ENCODE data around the gene ALDH5A1.
"Not testable (repeated sequence)": the region's sequence is repeated elsewhere in the genome, so short reads cannot be mapped to it uniquely, and the experiment has no call there.

Gene ALDH5A1

GRCh38 chr6:24489470-24489869 is 5.3 kb upstream of the ALDH5A1 start, which contains the start of gene GPLD1:
GPLD1 (minus strand) TSS chr6:24489578; CDS start chr6:24489511, 67 bp downstream.
- no peak for DNase-seq

GRCh38 chr6:24489881-24490280 is 4.9 kb upstream of the ALDH5A1 start:
- peak; percentile 15 for DNase-seq

GRCh38 chr6:24490948-24491347 is 3.8 kb upstream of the ALDH5A1 start:
- no peak for DNase-seq

- no peak for DNase-seq
Measured at GRCh38 chr6:24492475-24492874, 2.3 kb upstream of the ALDH5A1 start.

DNA sequence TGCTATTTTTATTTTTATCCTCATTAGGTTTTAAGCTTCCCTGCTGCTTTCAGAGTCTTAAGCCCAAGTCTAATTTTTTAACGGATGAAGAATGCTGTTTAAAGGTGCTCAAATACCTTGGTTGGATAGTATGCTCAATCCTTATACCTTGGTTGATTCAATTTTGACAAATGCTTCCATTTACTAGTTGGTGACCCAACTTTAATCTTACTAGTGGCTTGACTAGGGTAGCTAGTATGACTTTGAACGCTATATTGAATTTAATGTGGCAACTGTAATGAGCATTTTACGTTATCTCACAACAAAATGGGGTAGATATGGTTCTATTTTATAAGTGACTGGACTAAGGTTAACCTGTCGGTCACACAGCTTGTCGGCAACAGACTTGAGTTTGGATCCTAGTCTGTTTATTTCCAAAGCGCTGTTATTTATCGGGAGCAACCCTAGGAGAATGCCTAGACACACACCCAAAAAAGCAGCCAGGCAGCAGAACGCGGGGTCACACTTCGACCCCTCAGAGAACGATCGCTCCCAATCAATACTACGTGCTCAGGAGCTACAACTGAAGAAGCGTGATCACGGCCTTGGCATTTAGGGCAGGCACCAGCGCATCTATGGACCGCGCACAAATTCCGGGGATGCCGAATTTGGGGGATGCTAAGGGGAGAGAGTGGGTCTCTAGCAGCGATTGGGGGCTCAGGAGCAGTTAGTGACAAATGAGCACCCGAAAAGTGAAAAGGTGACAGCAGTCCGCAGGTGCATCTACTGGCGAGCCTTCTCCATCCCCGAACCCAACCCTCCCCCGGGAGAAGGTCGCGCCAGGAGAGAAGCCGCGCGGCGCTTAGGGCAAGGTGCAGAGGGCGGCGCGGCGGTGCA is 586 bp upstream of the ALDH5A1 start:
- DNase-seq, result no peak

DNA sequence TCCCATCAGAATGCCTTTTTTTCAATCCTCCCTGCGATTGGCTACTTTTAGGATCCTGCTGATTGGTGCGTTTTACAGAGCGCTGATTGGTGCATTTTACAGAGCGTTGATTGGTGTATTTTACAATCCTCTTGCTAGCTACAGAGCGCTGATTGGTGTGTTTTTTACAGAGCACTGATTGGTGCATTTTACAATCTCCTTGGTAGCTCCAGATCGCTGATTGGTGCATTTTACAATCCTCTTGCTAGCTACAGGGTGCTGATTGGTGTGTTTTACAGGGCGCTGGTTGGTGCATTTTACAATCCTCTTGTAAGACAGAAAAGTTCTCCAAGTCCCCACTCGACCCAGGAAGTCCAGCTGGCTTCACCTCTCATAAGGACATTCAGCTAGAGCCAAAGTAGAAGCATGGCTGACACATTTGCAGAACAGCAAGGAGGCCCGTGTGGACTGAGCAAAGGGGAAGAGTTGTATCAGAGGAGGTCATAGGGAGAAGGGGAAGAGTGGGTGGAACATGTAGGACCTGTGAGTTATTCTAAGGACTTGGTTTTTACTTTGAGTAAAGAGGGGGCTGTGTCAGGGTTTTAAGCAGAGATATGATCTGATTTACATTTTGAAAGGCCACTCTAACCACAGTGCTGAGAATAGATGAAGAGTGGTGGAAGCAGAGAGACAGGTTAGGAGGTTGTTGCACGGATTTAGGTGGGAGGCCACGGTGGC is 2.6 kb downstream of the ALDH5A1 start:
- no peak for DNase-seq

GRCh38 chr6:24500683-24501082 is 5.9 kb downstream of the ALDH5A1 start:
- no peak for DNase-seq

- no peak for DNase-seq
Measured at GRCh38 chr6:24501374-24501773, 6.6 kb downstream of the ALDH5A1 start.

- no peak for DNase-seq
Measured at GRCh38 chr6:24501914-24502313, 7.1 kb downstream of the ALDH5A1 start.

GRCh38 chr6:24504287-24504648 is 9.5 kb downstream of the ALDH5A1 start:
- DNase-seq, result no peak

GRCh38 chr6:24504649-24505586 is 10.1 kb downstream of the ALDH5A1 start:
- no peak for DNase-seq

- DNase-seq, result no peak
Measured at GRCh38 chr6:24506814-24507520, 12.2 kb downstream of the ALDH5A1 start.

GRCh38 chr6:24511976-24512375 is 17.2 kb downstream of the ALDH5A1 start:
- not testable (repeated sequence) for DNase-seq

DNA sequence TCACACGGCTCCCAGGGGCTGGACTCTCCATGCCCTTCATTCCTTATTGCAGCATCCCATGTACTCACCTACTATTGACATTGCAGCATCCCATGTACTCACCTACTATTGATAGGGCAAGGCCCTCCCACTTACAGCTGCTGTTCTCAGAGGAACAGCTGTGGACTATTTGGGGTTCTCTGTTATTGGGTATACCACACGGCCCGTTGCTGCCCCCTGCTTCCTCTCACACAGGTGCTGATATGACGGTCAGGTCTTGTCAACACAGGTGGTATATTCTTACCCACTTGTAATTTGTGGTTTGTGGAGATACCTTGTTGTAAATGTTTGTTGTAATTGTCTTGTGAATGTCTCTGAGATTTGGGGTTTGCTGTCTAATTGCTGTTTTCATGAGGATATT is 18.8 kb downstream of the ALDH5A1 start:
- no peak for DNase-seq

DNA sequence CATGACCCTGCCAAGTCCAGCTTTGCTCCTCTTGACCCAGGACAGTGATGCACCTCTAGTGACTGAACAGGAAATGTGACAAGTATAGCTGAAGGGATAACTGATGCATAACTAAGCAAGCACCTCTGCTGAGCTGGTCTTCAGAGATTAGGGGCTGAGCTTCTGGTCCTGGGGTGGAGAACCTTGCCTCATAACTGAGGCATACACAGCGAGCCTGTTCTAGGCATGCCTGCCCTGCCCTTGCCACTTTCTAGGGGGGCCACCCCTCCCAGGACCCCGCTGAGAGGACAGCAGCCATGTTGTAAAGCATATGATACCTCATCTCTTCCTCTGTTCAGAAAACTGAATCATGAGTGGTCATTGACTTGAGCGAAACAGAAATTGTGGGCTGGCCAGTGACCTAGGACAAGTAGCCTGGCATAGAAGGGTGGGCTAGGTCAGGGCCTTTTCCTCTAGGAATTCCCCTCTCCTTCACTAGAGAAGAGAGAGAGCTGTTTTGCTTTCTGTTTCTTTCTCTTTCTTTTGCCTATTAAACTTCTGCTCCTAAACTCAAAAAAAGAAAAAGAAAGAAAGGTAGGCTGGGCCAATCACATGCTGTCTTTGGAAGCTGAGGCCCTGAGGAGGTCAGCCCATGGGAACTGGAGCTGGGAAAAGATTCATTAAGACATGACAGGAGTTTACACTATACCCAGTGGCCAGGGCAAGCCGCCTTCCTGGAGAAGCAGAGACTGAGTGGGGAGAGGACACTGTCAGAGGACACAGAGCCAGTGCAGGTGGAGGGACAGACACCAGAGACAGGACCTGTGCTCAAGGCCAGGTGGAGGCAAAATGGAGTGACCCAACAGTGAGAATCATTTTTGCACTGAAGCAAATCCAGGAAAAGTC is 23.1 kb downstream of the ALDH5A1 start:
- DNase-seq, result no peak

GRCh38 chr6:24520929-24521546 is 26.3 kb downstream of the ALDH5A1 start:
- DNase-seq, result no peak

GRCh38 chr6:24522228-24523176 is 27.7 kb downstream of the ALDH5A1 start:
- peak; percentile 96 for DNase-seq

GRCh38 chr6:24524329-24524728 is 29.6 kb downstream of the ALDH5A1 start:
- no peak for DNase-seq

DNA sequence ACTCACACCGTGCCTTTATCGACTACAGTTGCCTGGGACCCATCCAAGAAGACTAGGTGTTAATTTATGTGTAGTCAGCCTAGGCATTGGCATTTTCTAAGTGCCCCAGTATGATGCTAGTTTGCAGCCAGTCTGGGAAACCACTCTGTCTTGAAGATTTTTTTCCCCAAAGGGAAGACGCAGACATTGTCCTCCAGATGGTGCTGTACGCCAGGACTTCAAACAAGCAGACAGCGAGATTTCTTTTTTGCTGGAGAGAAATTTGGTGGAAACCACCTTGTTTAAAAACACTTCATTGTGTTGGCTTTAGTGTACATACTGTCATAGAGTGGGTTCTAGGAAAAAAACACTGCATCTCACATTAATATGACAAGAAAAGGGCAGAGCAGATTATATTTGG is 30.0 kb downstream of the ALDH5A1 start:
- DNase-seq, result peak; percentile 48

- DNase-seq, result no peak
Measured at GRCh38 chr6:24529985-24530384, 35.2 kb downstream of the ALDH5A1 start.
